Keratinocyte (primary cell): Measurements from ENCODE around the gene ARAF. TPM values are rescaled to one million over a fixed set of nuclear protein-coding genes. Genes with fewer than 3 reads are reported as not detected.

Experiments used
- DNase-seq: peaks from one replicate; pipeline ENCODE4 v3.0.0-alpha.2; 2011; ENCODE audit warnings: low read depth, missing footprints, low spot score
- FAIRE-seq: peaks from 2 replicates; lab custom pipeline; 2011; peaks lifted over from hg19 to GRCh38; lab: Jason Lieb, UNC
- H2AFZ ChIP-seq: 2 replicates; pipeline ENCODE4 v1.6.0; 2012; ENCODE audit warnings: low read length, control low read depth, inconsistent platforms; ENCODE audit not compliant: control insufficient read depth
- H3K27ac ChIP-seq: 2 replicates; pipeline ENCODE4 v1.5.1; 2011; ENCODE audit warnings: low read length; ENCODE audit not compliant: control insufficient read depth, insufficient read depth
- H3K27me3 ChIP-seq: 3 replicates; pipeline ENCODE4 v1.6.0; 2011; ENCODE audit warnings: low read length; ENCODE audit not compliant: control insufficient read depth, insufficient read depth; ENCODE audit errors: extremely low read depth
- H3K36me3 ChIP-seq, 2 experiments: 2 replicates in 1 of 2; 3 replicates in 1 of 2; pipeline ENCODE4 v1.5.1; 2011; ENCODE audit warnings: low read length in 2 of 2, mild to moderate bottlenecking in 1 of 2; ENCODE audit not compliant: control insufficient read depth in 2 of 2, insufficient read depth in 2 of 2; ENCODE audit errors: extremely low read depth in 1 of 2
- H3K4me1 ChIP-seq: 3 replicates; pipeline ENCODE4 v1.5.1; 2011; ENCODE audit warnings: low read length; ENCODE audit not compliant: control insufficient read depth, insufficient read depth; ENCODE audit errors: extremely low read depth
- H3K4me2 ChIP-seq: 3 replicates; pipeline ENCODE4 v1.6.0; 2011; ENCODE audit warnings: low read depth, low read length; ENCODE audit not compliant: control insufficient read depth, insufficient read depth; ENCODE audit errors: extremely low read depth
- H3K4me3 ChIP-seq, 3 experiments: fragments of 200-600 bp in 1 of 3; sonication (generic) in 1 of 3; 2 replicates in 2 of 3; 3 replicates in 1 of 3; pipeline ENCODE4 v1.5.1; 2011 to 2016; ENCODE audit warnings: low read length in 3 of 3, mild to moderate bottlenecking in 3 of 3, control low read depth in 2 of 3, inconsistent platforms in 1 of 3, low read depth in 1 of 3, mixed read lengths in 1 of 3, mixed run types in 1 of 3, moderate library complexity in 1 of 3; ENCODE audit not compliant: control insufficient read depth in 2 of 3, insufficient read depth in 2 of 3; ENCODE audit errors: extremely low read depth in 1 of 3
- H3K79me2 ChIP-seq: 2 replicates; pipeline ENCODE4 v1.6.0; 2012; ENCODE audit warnings: low read length; ENCODE audit not compliant: control insufficient read depth, insufficient read depth
- H3K9ac ChIP-seq: 3 replicates; pipeline ENCODE4 v1.6.0; 2011; ENCODE audit warnings: low read length; ENCODE audit not compliant: control insufficient read depth, insufficient read depth; ENCODE audit errors: extremely low read depth
- H3K9me1 ChIP-seq: 3 replicates; pipeline ENCODE4 v1.6.0; 2011; ENCODE audit warnings: low read length; ENCODE audit not compliant: control insufficient read depth, insufficient read depth; ENCODE audit errors: extremely low read depth
- H3K9me3 ChIP-seq: 2 replicates; pipeline ENCODE4 v1.5.1; 2012; ENCODE audit warnings: low read depth, low read length; ENCODE audit not compliant: control insufficient read depth
- H4K20me1 ChIP-seq: 3 replicates; pipeline ENCODE4 v1.6.0; 2011; ENCODE audit warnings: low read length; ENCODE audit not compliant: control insufficient read depth, insufficient read depth; ENCODE audit errors: extremely low read depth
- CTCF ChIP-seq, 3 experiments: IDR thresholded peaks in 1 of 3; conservative IDR thresholded peaks in 1 of 3; optimal IDR thresholded peaks in 1 of 3; 2 replicates in 2 of 3; 3 replicates in 1 of 3; pipeline versions ENCODE3 to v1.5.1; 2011; ENCODE audit warnings: low read length in 3 of 3, mild to moderate bottlenecking in 3 of 3, moderate library complexity in 2 of 3, control low read depth in 1 of 3, inconsistent platforms in 1 of 3; ENCODE audit not compliant: insufficient read depth in 2 of 3; ENCODE audit errors: extremely low read depth in 1 of 3
- EZH2 ChIP-seq: IDR thresholded peaks from one replicate; pipeline ENCODE4 v1.6.1; 2012; ENCODE audit warnings: inconsistent platforms, mild to moderate bottlenecking, low read length, moderate library complexity
- dilution Hi-C: fragments of 300-500 bp; cut with MboI; formaldehyde crosslinking; loops from one replicate; pipeline ENCODE4 v1.7.0; 2020; ENCODE audit warnings: low sequenced_read_pairs; ENCODE audit not compliant: extremely low pct_ligation_motif_present
- polyA plus RNA-seq, 5 experiments: library from polyadenylated mRNA; depleted of rRNA in 3 of 5; stranded (reverse) in 3 of 5; stranded (forward) in 1 of 5; unstranded in 1 of 5; fragments of >200 nt; gene quantifications; 1 replicate in 1 of 5; 2 replicates in 3 of 5; 3 replicates in 1 of 5; pipeline versions ENCODE4 v1.2.1 to v1.2.3, GENCODE V29; 2011 to 2012; ENCODE audit warnings: missing spikeins in 2 of 5, low read depth in 1 of 5, low replicate concordance in 1 of 5

ARAF gene
- polyA plus RNA-seq, 1 donor (not counting 4 experiments of a cell fraction or from before 2014, with no cell fraction given): 21.3 TPM

GRCh38 chrX:47530049-47530448 lies 31.0 kb upstream of the ARAF start:
- Histone ChIP-seq H3K36me3 (no peaks in the 10 kb centered on the region), H3K9ac (no peak overlapping the region), H3K9me3 (no peaks in the 10 kb centered on the region), H3K4me3 (no peak overlapping the region), H3K27ac (no peak overlapping the region), H3K27me3 (no peaks in the 10 kb centered on the region), H3K9me1 (no peaks in the 10 kb centered on the region), H4K20me1 (no peaks in the 10 kb centered on the region), H3K79me2 (no peaks in the 10 kb centered on the region), H3K4me1 (no peaks in the 10 kb centered on the region), H3K4me2 (no peak overlapping the region), H2AFZ (no peak overlapping the region)
- dilution Hi-C loops: no loop called here
- no peak for TF ChIP-seq EZH2
- TF ChIP-seq CTCF (optimal IDR thresholded peaks at IDR 0.05 in 1 of 3, IDR thresholded peaks at IDR 0.05 in 1 of 3, conservative IDR thresholded peaks at IDR 0.05 in 1 of 3; ENCODE audit: extremely low read depth in 1 of 3, insufficient read depth in 2 of 3, low read length in 3 of 3): no peak
- FAIRE-seq (no peak), DNase-seq (no peak)

DNA sequence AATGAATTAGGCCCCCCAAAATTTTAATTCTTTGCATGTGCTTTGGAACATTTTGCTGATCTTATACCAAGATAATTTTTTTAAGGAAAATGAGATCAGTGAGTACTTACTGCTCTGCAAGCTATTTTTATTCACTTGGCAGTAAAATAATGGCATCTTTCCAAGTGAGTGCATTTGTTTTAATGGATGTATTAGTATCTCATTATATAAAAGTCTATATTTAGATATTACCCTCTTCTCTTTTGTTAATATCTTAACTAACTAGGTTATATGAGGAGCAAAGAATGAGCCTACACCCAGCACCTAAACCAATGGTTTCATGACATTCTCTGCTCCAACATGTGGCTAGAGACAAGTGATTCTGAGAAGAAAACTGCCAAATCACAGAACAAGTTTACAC lies 21.1 kb upstream of the ARAF start:
- H3K9ac ChIP-seq: no peak overlapping the region
- H3K9me1 ChIP-seq: no peaks in the 10 kb centered on the region
- no peak overlapping the region for H2AFZ ChIP-seq
- TF ChIP-seq EZH2 (no peak), CTCF (optimal IDR thresholded peaks at IDR 0.05 in 1 of 3, IDR thresholded peaks at IDR 0.05 in 1 of 3, conservative IDR thresholded peaks at IDR 0.05 in 1 of 3; ENCODE audit: extremely low read depth in 1 of 3, insufficient read depth in 2 of 3, low read length in 3 of 3) (no peak)
- H3K4me2 ChIP-seq: no peak overlapping the region
- DNase-seq (no peak), FAIRE-seq (no peak)
- H3K4me1 ChIP-seq: peaks cover 3% of the 10 kb centered on the region
- H3K27ac ChIP-seq: no peak overlapping the region
- no peak overlapping the region for H3K4me3 ChIP-seq
- dilution Hi-C loops: no loop called here
- no peaks in the 10 kb centered on the region for H3K79me2 ChIP-seq
- H3K9me3 ChIP-seq: no peaks in the 10 kb centered on the region
- no peaks in the 10 kb centered on the region for H4K20me1 ChIP-seq
- no peaks in the 10 kb centered on the region for H3K36me3 ChIP-seq
- no peaks in the 10 kb centered on the region for H3K27me3 ChIP-seq
